GM23248 (cell line): ENCODE data around the gene HEATR9.

Experiments used
- EZH2 ChIP-seq: fragments of 200-600 bp; sonication (generic); IDR thresholded peaks from 2 replicates; pipeline ENCODE4 v1.6.1; 2018; ENCODE audit warnings: antibody characterized with exemption, mild to moderate bottlenecking; ENCODE audit not compliant: insufficient read depth, poor library complexity, severe bottlenecking
- EZH2phosphoT487 ChIP-seq: fragments of 200-600 bp; sonication (generic); IDR thresholded peaks from 2 replicates; pipeline ENCODE4 v1.6.1; 2018; ENCODE audit warnings: antibody characterized with exemption, moderate library complexity, mild to moderate bottlenecking, low read depth; ENCODE audit not compliant: insufficient read depth

DNA sequence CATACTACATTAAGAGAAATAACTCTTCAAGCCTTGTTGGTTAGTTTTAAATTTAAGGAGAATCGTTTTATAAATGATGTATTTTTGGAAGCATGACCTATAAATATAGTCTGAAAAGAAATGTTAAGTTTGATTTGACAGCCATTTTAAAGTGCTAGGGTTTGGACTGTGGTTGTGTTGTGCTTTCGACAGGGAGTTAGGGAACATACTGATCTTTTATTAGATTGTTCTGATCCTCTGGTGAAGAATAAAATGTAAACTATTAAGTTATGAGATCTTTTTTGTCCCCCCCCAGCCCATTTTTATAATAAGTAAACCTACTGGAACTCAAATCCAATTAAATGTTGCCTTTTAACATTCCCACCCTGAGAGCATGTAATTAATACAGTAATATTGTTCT lies 47.4 kb downstream of the HEATR9 start:
- TF ChIP-seq EZH2 (no peak), EZH2phosphoT487 (no peak)
